Mesenchymal stem cell (in vitro differentiated cells and primary cell): ENCODE data around the gene RIN3.
A peak's percentile ranks its signal among the peaks of the same experiment; 100 is the strongest.
"Not testable (repeated sequence)": the region's sequence is repeated elsewhere in the genome, so short reads cannot be mapped to it uniquely, and the experiment has no call there.

Source experiments
- DNase-seq: peaks from one replicate; pipeline ENCODE4 v3.0.0-alpha.2; 2013
- H2AFZ ChIP-seq: one replicate; pipeline ENCODE4 v1.6.1; 2013; ENCODE audit warnings: low read depth, mild to moderate bottlenecking, control low read depth, inconsistent platforms, low read length, moderate library complexity
- H2AK5ac ChIP-seq: 2 replicates; pipeline ENCODE4 v1.6.1; 2013; ENCODE audit warnings: low read length, moderate library complexity, mild to moderate bottlenecking, inconsistent platforms; ENCODE audit not compliant: severe bottlenecking
- H2BK120ac ChIP-seq: one replicate; pipeline ENCODE4 v1.6.1; 2013; ENCODE audit warnings: low read depth, mild to moderate bottlenecking, inconsistent platforms, low read length, moderate library complexity
- H2BK12ac ChIP-seq, 2 experiments: one replicate each; pipeline ENCODE4 v1.6.1; 2013; ENCODE audit warnings: inconsistent platforms in 2 of 2, low read length in 2 of 2, mild to moderate bottlenecking in 2 of 2, moderate library complexity in 2 of 2, control low read depth in 1 of 2
- H2BK15ac ChIP-seq: one replicate; pipeline ENCODE4 v1.6.1; 2013; ENCODE audit warnings: mild to moderate bottlenecking, low read depth, inconsistent platforms; ENCODE audit not compliant: poor library complexity, severe bottlenecking
- H2BK5ac ChIP-seq: 2 replicates; pipeline ENCODE4 v1.6.1; 2013; ENCODE audit warnings: low read depth, mild to moderate bottlenecking, low read length, control low read depth, inconsistent platforms; ENCODE audit not compliant: poor library complexity, severe bottlenecking
- H3K14ac ChIP-seq, 2 experiments: one replicate each; pipeline ENCODE4 v1.6.1; 2013; ENCODE audit warnings: inconsistent platforms in 2 of 2, low read length in 2 of 2, control low read depth in 1 of 2, mild to moderate bottlenecking in 1 of 2, moderate library complexity in 1 of 2
- H3K18ac ChIP-seq, 2 experiments: one replicate each; pipeline ENCODE4 v1.6.1; 2013; ENCODE audit warnings: inconsistent platforms in 2 of 2, low read length in 2 of 2, control low read depth in 1 of 2, low read depth in 1 of 2, mild to moderate bottlenecking in 1 of 2
- H3K23ac ChIP-seq, 2 experiments: one replicate each; pipeline ENCODE4 v1.6.1; 2013; ENCODE audit warnings: inconsistent platforms in 2 of 2, low read length in 2 of 2, mild to moderate bottlenecking in 2 of 2, moderate library complexity in 2 of 2, control low read depth in 1 of 2
- H3K27ac ChIP-seq: 2 replicates; pipeline ENCODE4 v1.5.1; 2013; ENCODE audit warnings: mild to moderate bottlenecking, moderate library complexity, low read length, control low read depth, inconsistent platforms; ENCODE audit not compliant: poor library complexity, severe bottlenecking
- H3K27me3 ChIP-seq, 2 experiments: 2 replicates each; pipeline versions ENCODE4 v1.6.1 to v1.7.0; 2013; ENCODE audit warnings: low read length in 2 of 2, mild to moderate bottlenecking in 2 of 2, moderate library complexity in 2 of 2, control low read depth in 1 of 2, inconsistent platforms in 1 of 2; ENCODE audit not compliant: control insufficient read depth in 1 of 2, insufficient read depth in 1 of 2
- H3K36me3 ChIP-seq, 2 experiments: 2 replicates each; pipeline versions ENCODE4 v1.6.1 to v1.7.0; 2013; ENCODE audit warnings: low read length in 2 of 2, control low read depth in 1 of 2, inconsistent platforms in 1 of 2, low read depth in 1 of 2, mild to moderate bottlenecking in 1 of 2; ENCODE audit not compliant: insufficient read depth in 2 of 2, control insufficient read depth in 1 of 2
- H3K4ac ChIP-seq, 2 experiments: one replicate each; pipeline ENCODE4 v1.6.1; 2013; ENCODE audit warnings: inconsistent platforms in 2 of 2, low read length in 2 of 2, mild to moderate bottlenecking in 2 of 2, moderate library complexity in 2 of 2, control low read depth in 1 of 2, low read depth in 1 of 2
- H3K4me1 ChIP-seq: 2 replicates; pipeline ENCODE4 v1.6.1; 2013; ENCODE audit warnings: low read depth, low read length, control low read depth; ENCODE audit not compliant: control insufficient read depth, insufficient read depth
- H3K4me2 ChIP-seq: 2 replicates; pipeline ENCODE4 v1.6.1; 2013; ENCODE audit warnings: low read length, mild to moderate bottlenecking, inconsistent platforms; ENCODE audit not compliant: poor library complexity, severe bottlenecking
- H3K4me3 ChIP-seq, 2 experiments: 2 replicates each; pipeline versions ENCODE4 v1.5.1 to v1.7.0; 2013; ENCODE audit warnings: low read length in 2 of 2, mild to moderate bottlenecking in 2 of 2, control low read depth in 1 of 2, low read depth in 1 of 2; ENCODE audit not compliant: insufficient read depth in 1 of 2
- H3K79me1 ChIP-seq: replicated peaks from 2 replicates; pipeline ENCODE4 v1.6.1; 2013; ENCODE audit warnings: mild to moderate bottlenecking, control low read depth, low read length, inconsistent platforms; ENCODE audit not compliant: poor library complexity, severe bottlenecking
- H3K9ac ChIP-seq: 2 replicates; pipeline ENCODE4 v1.7.0; 2013; ENCODE audit warnings: mild to moderate bottlenecking, low read length, moderate library complexity
- H3K9me3 ChIP-seq: 2 replicates; pipeline ENCODE4 v1.7.0; 2013; ENCODE audit warnings: mild to moderate bottlenecking, low read length; ENCODE audit not compliant: control insufficient read depth
- H4K8ac ChIP-seq: one replicate; pipeline ENCODE4 v1.6.1; 2013; ENCODE audit warnings: inconsistent platforms, mild to moderate bottlenecking, low read length, moderate library complexity
- H4K91ac ChIP-seq: one replicate; pipeline ENCODE4 v1.6.1; 2013; ENCODE audit warnings: mild to moderate bottlenecking, low read length, inconsistent platforms
- WGBS: methylation state at CpG from one replicate; pipeline ENCODE4 v1.1.7; 2013; ENCODE audit warnings: mixed read lengths; 5-methylcytosine and 5-hydroxymethylcytosine counted together

The RIN3 gene

GRCh38 chr14:92712654-92713051 is 199.1 kb downstream of the RIN3 start:
- peaks cover 19 to 26% of the 10 kb centered on the region in 2 experiments for H3K36me3 ChIP-seq
- H2AK5ac ChIP-seq = no peak overlapping the region
- H3K9me3 ChIP-seq = no peaks in the 10 kb centered on the region
- H3K4me3 ChIP-seq = no peak overlapping the region
- H2BK5ac ChIP-seq = no peak overlapping the region
- no peaks in the 10 kb centered on the region for H3K27me3 ChIP-seq
- H3K14ac ChIP-seq = no peak overlapping the region
- no peak overlapping the region for H3K23ac ChIP-seq
- DNase-seq = no peak
- H3K79me1 ChIP-seq = no peaks in the 10 kb centered on the region
- no peak overlapping the region for H2AFZ ChIP-seq
- H3K18ac ChIP-seq = no peak overlapping the region
- no peak overlapping the region for H3K4me2 ChIP-seq
- H3K9ac ChIP-seq = no peak overlapping the region
- WGBS = 97% methylated on average over 8 of the region's 8 CpGs
- H4K8ac ChIP-seq = no peak overlapping the region
- H2BK15ac ChIP-seq = no peak overlapping the region
- no peak overlapping the region for H2BK12ac ChIP-seq
- H3K4me1 ChIP-seq = peaks cover 2% of the 10 kb centered on the region
- H4K91ac ChIP-seq = no peak overlapping the region
- H3K4ac ChIP-seq = no peak overlapping the region
- no peak overlapping the region for H2BK120ac ChIP-seq
- H3K27ac ChIP-seq = no peak overlapping the region

GRCh38 chr14:92714739-92715307 is 201.2 kb downstream of the RIN3 start:
- peak; percentile 71 for DNase-seq
- H3K36me3 ChIP-seq = peaks cover 19 to 21% of the 10 kb centered on the region in 2 experiments
- not testable (repeated sequence) for H3K79me1 ChIP-seq, H4K91ac ChIP-seq, H3K23ac ChIP-seq, H3K27ac ChIP-seq, H2AFZ ChIP-seq, H4K8ac ChIP-seq, H3K27me3 ChIP-seq, H3K9ac ChIP-seq, H3K9me3 ChIP-seq, H2BK5ac ChIP-seq, H3K4me3 ChIP-seq, H3K4me1 ChIP-seq, H3K4me2 ChIP-seq, H3K14ac ChIP-seq, H3K18ac ChIP-seq, H2BK120ac ChIP-seq, H3K4ac ChIP-seq, H2BK12ac ChIP-seq, H2BK15ac ChIP-seq, H2AK5ac ChIP-seq
- 81% methylated on average over 7 of the region's 7 CpGs for WGBS

DNA sequence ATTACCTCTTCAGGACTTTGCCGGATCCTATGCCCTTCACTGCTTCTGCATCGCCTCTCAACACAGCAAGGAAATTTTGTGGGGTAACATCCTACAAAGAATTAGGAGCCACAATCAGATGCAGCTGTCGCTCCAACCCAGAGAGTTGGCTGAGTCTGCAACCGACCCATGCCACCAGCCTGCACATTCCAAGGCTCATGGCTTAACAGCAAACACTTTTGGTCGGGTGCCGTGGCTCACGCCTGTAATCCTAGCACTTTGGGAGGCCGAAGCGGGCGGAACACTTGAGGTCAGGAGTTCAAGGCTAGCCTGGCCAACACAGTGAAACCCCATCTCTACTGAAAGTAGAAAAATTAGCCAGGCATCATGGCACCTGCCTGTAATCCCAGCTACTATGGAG is 202.6 kb downstream of the RIN3 start:
- Histone ChIP-seq H3K4me2 (no peak overlapping the region), H3K14ac (no peak overlapping the region), H2BK15ac (no peak overlapping the region), H2BK5ac (no peak overlapping the region), H4K8ac (no peak overlapping the region), H3K27me3 (no peaks in the 10 kb centered on the region), H3K4me3 (no peak overlapping the region), H4K91ac (no peak overlapping the region), H3K27ac (no peak overlapping the region), H2BK120ac (no peak overlapping the region), H2BK12ac (no peak overlapping the region), H3K23ac (no peak overlapping the region), H3K4ac (no peak overlapping the region), H2AFZ (no peak overlapping the region), H3K36me3 (peaks cover 9 to 15% of the 10 kb centered on the region in 2 experiments), H3K4me1 (no peaks in the 10 kb centered on the region), H3K79me1 (peaks cover 6% of the 10 kb centered on the region), H3K9me3 (no peaks in the 10 kb centered on the region), H2AK5ac (no peak overlapping the region), H3K18ac (no peak overlapping the region), H3K9ac (no peak overlapping the region)
- WGBS = 98% methylated on average over 10 of the region's 10 CpGs
- DNase-seq = no peak

- Histone ChIP-seq H2AFZ (no peak overlapping the region), H2BK12ac (no peak overlapping the region), H3K4me2 (no peak overlapping the region), H3K79me1 (peaks cover 7% of the 10 kb centered on the region), H4K91ac (no peak overlapping the region), H2BK15ac (no peak overlapping the region), H3K9me3 (no peaks in the 10 kb centered on the region), H3K36me3 (peaks cover 3 to 9% of the 10 kb centered on the region in 2 experiments), H2BK120ac (no peak overlapping the region), H2AK5ac (no peak overlapping the region), H3K23ac (no peak overlapping the region), H3K4me1 (no peaks in the 10 kb centered on the region), H4K8ac (peak overlapping the region; percentile 61), H3K27me3 (no peaks in the 10 kb centered on the region), H3K4me3 (peak overlapping the region in 1 of 2 experiments; percentile 41), H3K4ac (no peak overlapping the region), H3K18ac (peak overlapping the region in 1 of 2 experiments; percentile 57), H3K27ac (no peak overlapping the region), H3K14ac (no peak overlapping the region), H3K9ac (peak overlapping the region; percentile 50), H2BK5ac (no peak overlapping the region)
- 70% methylated on average over 11 of the region's 11 CpGs for WGBS
- DNase-seq = peak; percentile 41
Measured at GRCh38 chr14:92717571-92718042, 204.0 kb downstream of the RIN3 start.
